Endodermal cell (in vitro differentiated cells): ENCODE results near the gene RHBG. TPM values are rescaled to one million over a fixed set of nuclear protein-coding genes. Genes with fewer than 3 reads are reported as not detected.

Experiments used
- DNase-seq: peaks from one replicate; pipeline ENCODE4 v3.0.0-alpha.2; 2017
- H3K27ac ChIP-seq: 2 replicates; pipeline ENCODE4 v1.5.1; 2013; ENCODE audit warnings: mild to moderate bottlenecking, low read depth, low read length, moderate library complexity
- H3K27me3 ChIP-seq: 2 replicates; pipeline ENCODE4 v1.6.1; 2013; ENCODE audit warnings: mild to moderate bottlenecking, low read length, moderate library complexity; ENCODE audit not compliant: insufficient read depth, control insufficient read depth, poor library complexity, severe bottlenecking
- H3K36me3 ChIP-seq: 2 replicates; pipeline ENCODE4 v1.7.0; 2013; ENCODE audit warnings: mild to moderate bottlenecking, low read length, moderate library complexity; ENCODE audit not compliant: control insufficient read depth, insufficient read depth
- H3K4me1 ChIP-seq: one replicate; pipeline ENCODE4 v1.7.0; 2013; ENCODE audit warnings: low read length; ENCODE audit not compliant: control insufficient read depth, insufficient read depth
- H3K4me3 ChIP-seq: 2 replicates; pipeline ENCODE4 v1.5.1; 2013; ENCODE audit warnings: mild to moderate bottlenecking, low read length, moderate library complexity
- H3K9ac ChIP-seq: 2 replicates; pipeline ENCODE4 v1.6.1; 2013; ENCODE audit warnings: mild to moderate bottlenecking, low read length, moderate library complexity; ENCODE audit not compliant: poor library complexity, severe bottlenecking; ENCODE audit errors: extremely low read depth
- H3K9me3 ChIP-seq: 2 replicates; pipeline ENCODE4 v1.6.1; 2013; ENCODE audit warnings: mild to moderate bottlenecking, low read length, moderate library complexity; ENCODE audit not compliant: control insufficient read depth
- H3K27ac Mint-ChIP-seq: 2 replicates; pipeline ENCODE4 v1.8.0; 2020; ENCODE audit warnings: mixed read lengths
- H3K27me3 Mint-ChIP-seq: 2 replicates; pipeline ENCODE4 v1.8.0; 2021; ENCODE audit warnings: mild to moderate bottlenecking, mixed read lengths; ENCODE audit not compliant: insufficient read depth
- H3K36me3 Mint-ChIP-seq: 2 replicates; pipeline ENCODE4 v1.8.0; 2020; ENCODE audit warnings: low read depth, mixed read lengths
- H3K4me1 Mint-ChIP-seq: 2 replicates; pipeline ENCODE4 v1.8.0; 2020; ENCODE audit warnings: mixed read lengths
- H3K4me3 Mint-ChIP-seq: 2 replicates; pipeline ENCODE4 v1.8.0; 2020; ENCODE audit warnings: mild to moderate bottlenecking, moderate library complexity, mixed read lengths
- H3K9me3 Mint-ChIP-seq: 2 replicates; pipeline ENCODE4 v1.8.0; 2020; ENCODE audit warnings: mild to moderate bottlenecking, mixed read lengths
- CTCF ChIP-seq: fragments of 200-600 bp; sonication (generic); conservative IDR thresholded peaks from 2 replicates; pipeline ENCODE4 v1.5.0; 2021; ENCODE audit warnings: antibody characterized with exemption, mild to moderate bottlenecking
- WGBS, 2 experiments: methylation state at CpG; one replicate each; pipeline versions ENCODE4 v1.1.5 to v1.1.7; 2013; ENCODE audit warnings: missing lambda C conversion rate in 2 of 2, mixed read lengths in 1 of 2; ENCODE audit not compliant: insufficient coverage in 1 of 2, insufficient read length in 1 of 2; 5-methylcytosine and 5-hydroxymethylcytosine counted together
- total RNA-seq, 2 donors: library from RNA; stranded (reverse); fragmentation: NEBNext Ultra II Directional in 1 of 2; extraction: Animal tissue kit (Norgen Biotek cat#: 25700) in 1 of 2; gene quantifications; 2 replicates in 1 of 2; 3 replicates in 1 of 2; pipeline ENCODE4 v1.2.1, GENCODE V29; 2021

Gene RHBG
- total RNA-seq, 2 donors from 2014 or later: 3.9 to 4.0 TPM

DNA sequence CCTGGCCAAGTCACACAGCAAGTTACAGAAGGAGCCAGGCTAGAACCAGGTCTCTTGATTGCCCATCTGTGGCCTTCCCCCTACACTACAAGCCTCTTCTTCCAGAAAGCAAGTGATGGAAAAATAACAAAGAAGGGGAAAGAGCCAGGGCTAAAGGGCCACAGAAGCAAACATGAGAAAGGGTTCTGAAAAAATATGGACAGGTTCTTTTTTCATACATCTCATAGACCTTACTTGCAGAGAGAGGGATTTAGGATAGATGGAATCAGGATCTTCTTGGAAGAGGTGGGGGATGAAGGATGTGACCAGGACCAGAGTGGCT lies 3.2 kb downstream of the RHBG start:
- Mint-ChIP-seq H3K9me3 (no peaks in the 10 kb centered on the region), H3K4me3 (no peak overlapping the region), H3K27me3 (peaks cover 24% of the 10 kb centered on the region), H3K36me3 (no peaks in the 10 kb centered on the region), H3K4me1 (peaks cover 11% of the 10 kb centered on the region), H3K27ac (no peak overlapping the region)
- Histone ChIP-seq H3K27ac (no peak overlapping the region), H3K4me1 (peaks cover 6% of the 10 kb centered on the region), H3K27me3 (peaks cover 30% of the 10 kb centered on the region), H3K36me3 (no peaks in the 10 kb centered on the region), H3K9me3 (no peaks in the 10 kb centered on the region), H3K9ac (no peak overlapping the region), H3K4me3 (no peak overlapping the region)
- no peak for DNase-seq
- TF ChIP-seq CTCF: no peak

DNA sequence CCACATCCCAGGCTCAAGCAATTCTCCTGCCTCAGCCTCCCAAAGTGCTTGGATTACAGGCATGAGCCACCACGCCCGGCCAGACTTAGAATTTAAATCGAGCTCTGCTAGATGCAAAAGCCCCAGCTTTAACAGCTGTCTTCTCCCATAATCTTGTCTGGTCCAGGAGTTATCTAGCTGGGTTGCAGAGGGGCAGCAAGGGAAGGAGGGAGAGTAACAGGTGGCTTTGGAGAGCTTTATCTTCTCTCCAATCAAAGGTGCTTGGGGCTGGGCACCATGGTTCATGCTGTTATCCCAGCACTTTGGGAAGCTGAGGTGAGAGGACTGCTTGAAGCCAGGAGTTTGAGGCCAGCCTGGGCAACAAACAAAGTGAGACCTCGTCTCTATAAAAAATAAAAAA lies 3.9 kb downstream of the RHBG start:
- H3K27me3 Mint-ChIP-seq: peaks cover 24% of the 10 kb centered on the region
- TF ChIP-seq CTCF: no peak
- H3K36me3 Mint-ChIP-seq: no peaks in the 10 kb centered on the region
- H3K4me3 Mint-ChIP-seq: no peak overlapping the region
- no peaks in the 10 kb centered on the region for H3K9me3 ChIP-seq
- no peaks in the 10 kb centered on the region for H3K9me3 Mint-ChIP-seq
- H3K27ac ChIP-seq: no peak overlapping the region
- peaks cover 30% of the 10 kb centered on the region for H3K27me3 ChIP-seq
- 88 to 90% methylated on average over 2 to 4 of the region's 4 CpGs for WGBS, 2 experiments
- H3K4me1 ChIP-seq: peaks cover 3% of the 10 kb centered on the region
- peaks cover 5% of the 10 kb centered on the region for H3K4me1 Mint-ChIP-seq
- no peaks in the 10 kb centered on the region for H3K36me3 ChIP-seq
- H3K9ac ChIP-seq: no peak overlapping the region
- no peak for DNase-seq
- H3K27ac Mint-ChIP-seq: no peak overlapping the region
- no peak overlapping the region for H3K4me3 ChIP-seq

GRCh38 chr1:156373546-156373945 lies 4.5 kb downstream of the RHBG start:
- no peak for DNase-seq
- H3K4me3 ChIP-seq: no peak overlapping the region
- no peaks in the 10 kb centered on the region for H3K36me3 Mint-ChIP-seq
- H3K27ac Mint-ChIP-seq: no peak overlapping the region
- H3K9me3 Mint-ChIP-seq: no peaks in the 10 kb centered on the region
- no peak overlapping the region for H3K9ac ChIP-seq
- no peaks in the 10 kb centered on the region for H3K36me3 ChIP-seq
- H3K4me1 Mint-ChIP-seq: no peaks in the 10 kb centered on the region
- H3K4me1 ChIP-seq: no peaks in the 10 kb centered on the region
- no peak overlapping the region for H3K27ac ChIP-seq
- peaks cover 24% of the 10 kb centered on the region for H3K27me3 Mint-ChIP-seq
- peaks cover 30% of the 10 kb centered on the region for H3K27me3 ChIP-seq
- no peaks in the 10 kb centered on the region for H3K9me3 ChIP-seq
- TF ChIP-seq CTCF: no peak
- no peak overlapping the region for H3K4me3 Mint-ChIP-seq
